Thoracic aorta (tissue), 2 donors: ENCODE results near the gene TBCCD1. TPM values are rescaled to one million over a fixed set of nuclear protein-coding genes. Genes with fewer than 3 reads are reported as not detected.

Source experiments
- ATAC-seq: fragments of 150-250 bp; one replicate; pipeline ENCODE4 v1.8.0; 2017; ENCODE audit warnings: low read depth; ENCODE audit not compliant: insufficient number of reproducible peaks, low FRiP score
- DNase-seq: peaks from one replicate; pipeline ENCODE4 v3.0.0-alpha.2; 2020; ENCODE audit warnings: low spot score
- H3K27ac ChIP-seq, 2 donors: fragments of 200-600 bp; sonication (generic); 1 replicate in 1 of 2; 2 replicates in 1 of 2; pipeline ENCODE4 v1.5.1; 2016; ENCODE audit warnings: mild to moderate bottlenecking in 2 of 2, moderate library complexity in 2 of 2
- H3K27me3 ChIP-seq: fragments of 200-600 bp; sonication (generic); replicated peaks from 2 replicates; pipeline ENCODE4 v1.6.0; 2016; ENCODE audit warnings: mild to moderate bottlenecking; ENCODE audit not compliant: insufficient read depth
- H3K36me3 ChIP-seq: fragments of 200-600 bp; sonication (generic); one replicate; pipeline ENCODE4 v1.5.1; 2016
- H3K4me1 ChIP-seq, 2 donors: fragments of 200-600 bp; sonication (generic); 1 replicate in 1 of 2; 2 replicates in 1 of 2; pipeline versions ENCODE4 v1.5.1 to v1.6.0; 2016; ENCODE audit warnings: low read depth in 2 of 2, mild to moderate bottlenecking in 1 of 2; ENCODE audit not compliant: control insufficient read depth in 1 of 2
- H3K4me3 ChIP-seq: fragments of 200-600 bp; sonication (generic); 2 replicates; pipeline ENCODE4 v1.5.1; 2016; ENCODE audit warnings: mild to moderate bottlenecking
- H3K9me3 ChIP-seq: fragments of 200-600 bp; sonication (generic); 2 replicates; pipeline ENCODE4 v1.5.1; 2016
- CTCF ChIP-seq: fragments of 200-600 bp; sonication (generic); IDR thresholded peaks from one replicate; pipeline ENCODE4 v1.5.1; 2019; ENCODE audit warnings: antibody characterized with exemption
- total RNA-seq, 2 donors: library from RNA; depleted of rRNA; stranded (reverse); fragments of >200 nt; gene quantifications; one replicate each; pipeline versions ENCODE4 v1.1.0 to v1.2.3, GENCODE V29; 2016

The TBCCD1 gene
- total RNA-seq, 2 donors from 2014 or later: 10.2 to 25.8 TPM

- H3K36me3 ChIP-seq: peaks cover 54% of the 10 kb centered on the region
- no peak overlapping the region for H3K27ac ChIP-seq
- H3K4me1 ChIP-seq: no peaks in the 10 kb centered on the region
- no peak overlapping the region for H3K4me3 ChIP-seq
- DNase-seq: no peak
- H3K9me3 ChIP-seq: no peaks in the 10 kb centered on the region
- H3K27me3 ChIP-seq: no peaks in the 10 kb centered on the region
- ATAC-seq: no peak
- no peak for TF ChIP-seq CTCF
Measured at GRCh38 chr3:186580785-186581184, 13.6 kb upstream of the TBCCD1 start.

GRCh38 chr3:186577521-186577920 is 10.4 kb upstream of the TBCCD1 start:
- H3K36me3 ChIP-seq: peaks cover 37% of the 10 kb centered on the region

GRCh38 chr3:186571644-186572013 is 4.5 kb upstream of the TBCCD1 start:
- DNase-seq: no peak
- Histone ChIP-seq H3K36me3 (peaks cover 18% of the 10 kb centered on the region), H3K4me1 (peaks cover 21 to 23% of the 10 kb centered on the region in 2 donors), H3K27ac (no peak overlapping the region), H3K9me3 (no peaks in the 10 kb centered on the region), H3K27me3 (no peaks in the 10 kb centered on the region), H3K4me3 (peak overlapping the region; percentile 100)
- ATAC-seq: no peak
- no peak for TF ChIP-seq CTCF

More at GRCh38 chr3:186577521-186577920, 10.4 kb upstream of the TBCCD1 start:
- Histone ChIP-seq H3K27me3 (no peaks in the 10 kb centered on the region), H3K4me1 (no peaks in the 10 kb centered on the region), H3K9me3 (no peaks in the 10 kb centered on the region), H3K27ac (no peak overlapping the region), H3K4me3 (no peak overlapping the region)
- no peak for ATAC-seq
- no peak for TF ChIP-seq CTCF
- no peak for DNase-seq

DNA sequence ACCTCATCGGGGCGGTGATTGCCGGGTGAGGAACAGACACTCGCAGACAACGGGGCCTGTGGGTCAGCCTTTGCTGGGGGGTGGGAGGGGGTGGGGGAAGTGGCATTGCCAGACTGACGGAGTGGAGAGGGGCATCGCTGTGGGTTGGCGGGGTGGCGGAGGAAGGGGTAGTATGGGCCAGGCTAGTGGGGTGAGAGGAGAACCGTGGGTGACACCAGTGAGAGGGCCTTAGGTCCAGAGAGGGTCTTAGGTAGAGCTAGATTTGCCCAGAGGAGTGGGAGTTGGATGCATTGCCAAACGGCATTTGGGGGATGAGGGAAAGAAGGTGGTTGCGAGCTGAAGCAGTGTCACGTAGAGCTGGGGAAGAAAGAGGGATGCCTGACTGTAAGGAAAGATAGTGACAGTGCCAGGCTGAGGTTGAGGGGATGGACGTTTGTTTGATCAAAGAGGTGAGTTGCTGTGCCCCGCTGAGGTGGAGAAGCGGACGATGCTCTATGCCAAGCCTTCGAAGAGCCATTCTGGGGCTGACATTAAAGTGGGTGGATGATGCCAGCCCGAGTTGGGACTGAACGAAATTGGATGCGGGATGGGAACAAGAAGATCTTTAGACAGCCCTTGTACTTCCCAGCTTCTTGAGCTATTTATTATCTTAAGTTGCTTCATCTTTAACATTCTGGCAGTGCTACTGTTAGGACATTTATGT is 4.0 kb upstream of the TBCCD1 start:
- H3K4me1 ChIP-seq: peaks cover 21 to 28% of the 10 kb centered on the region in 2 donors
- no peak for ATAC-seq
- DNase-seq: no peak
- H3K9me3 ChIP-seq: no peaks in the 10 kb centered on the region
- H3K36me3 ChIP-seq: peaks cover 13% of the 10 kb centered on the region
- H3K4me3 ChIP-seq: peak overlapping the region; percentile 100
- no peaks in the 10 kb centered on the region for H3K27me3 ChIP-seq
- no peak for TF ChIP-seq CTCF
- peak overlapping the region; percentile 93 to 94 for H3K27ac ChIP-seq

DNA sequence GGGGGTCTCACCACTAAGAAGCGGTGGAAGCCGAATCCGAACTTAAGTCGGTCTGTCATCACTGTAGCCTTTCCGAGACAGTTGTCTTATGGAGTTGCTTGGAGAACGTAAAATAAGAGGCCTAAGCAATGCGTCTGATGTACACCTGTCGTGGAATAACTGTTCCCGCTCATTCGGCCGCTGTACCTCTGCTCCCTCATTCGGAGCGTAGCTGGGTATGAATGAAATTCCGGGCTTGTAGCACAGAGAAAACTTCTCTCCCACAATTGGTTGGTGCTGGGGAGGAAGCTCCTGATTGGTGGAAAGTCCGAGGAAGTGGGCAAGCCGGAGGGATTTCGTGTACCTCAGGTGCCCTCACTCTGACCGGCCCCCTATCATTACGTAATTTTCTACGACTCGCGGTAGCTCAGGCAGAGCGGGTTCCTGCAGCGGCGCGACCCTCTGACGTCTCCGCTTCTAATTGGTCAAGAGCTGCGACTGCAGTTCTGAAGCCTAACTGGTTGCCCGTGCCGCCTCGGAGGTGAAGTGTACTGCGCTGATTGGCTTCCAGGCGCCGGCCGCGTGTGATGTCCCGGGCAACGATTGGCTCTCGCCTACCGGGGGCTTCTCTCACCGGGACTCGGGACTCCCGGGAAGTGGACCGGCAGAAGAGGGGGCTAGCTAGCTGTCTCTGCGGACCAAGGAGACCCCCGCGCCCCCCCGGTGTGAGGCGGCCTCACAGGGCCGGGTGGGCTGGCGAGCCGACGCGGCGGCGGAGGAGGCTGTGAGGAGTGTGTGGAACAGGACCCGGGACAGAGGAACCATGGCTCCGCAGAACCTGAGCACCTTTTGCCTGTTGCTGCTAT is 3.2 kb upstream of the TBCCD1 start, which contains the start of gene DNAJB11:
TSS of gene DNAJB11 (plus strand) at position 625 of the 845 bp plus-strand sequence. CDS start at position 803, 178 bp downstream.
- H3K36me3 ChIP-seq: peaks cover 7% of the 10 kb centered on the region
- DNase-seq (peak; percentile 98), ATAC-seq (peak; percentile 100)
- peak within 1 kb of the TSS; percentile 93 to 94 for H3K27ac ChIP-seq
- H3K27me3 ChIP-seq: no peaks in the 10 kb centered on the region
- peak within 1 kb of the TSS; percentile 100 for H3K4me3 ChIP-seq
- H3K9me3 ChIP-seq: no peaks in the 10 kb centered on the region
- no peak for TF ChIP-seq CTCF
- peaks cover 21 to 30% of the 10 kb centered on the region in 2 donors for H3K4me1 ChIP-seq
